HepG2 (cell line): Measurements from ENCODE around the gene SLC16A3. TPM values are rescaled to one million over a fixed set of nuclear protein-coding genes. Genes with fewer than 3 reads are reported as not detected.
A peak's percentile ranks its signal among the peaks of the same experiment; 100 is the strongest.

Experiments used
- ATM ChIP-seq: fragments of 450-650 bp; IDR thresholded peaks from 2 replicates; pipeline ENCODE4 v1.7.1; 2017; ENCODE audit warnings: mild to moderate bottlenecking, borderline replicate concordance
- DNMT3B ChIP-seq: conservative IDR thresholded peaks from 2 replicates; pipeline ENCODE4 v1.6.1; 2016; ENCODE audit warnings: missing biosample characterization, control low read depth
- GPN1 ChIP-seq: sonication (generic); formaldehyde crosslinking; IDR thresholded peaks from 2 replicates; pipeline ENCODE4 v1.5.1; 2020; ENCODE audit warnings: missing genetic modification reagents, borderline replicate concordance
- GTF2F1 ChIP-seq: fragments of 150-350 bp; IDR thresholded peaks from 2 replicates; pipeline ENCODE4 v1.6.1; 2014; ENCODE audit warnings: low read length
- JUND ChIP-seq: sonication (generic); formaldehyde crosslinking; IDR thresholded peaks from 2 replicates; pipeline ENCODE4 v1.8.0; 2022; ENCODE audit warnings: mild to moderate bottlenecking, missing genetic modification reagents
- MATR3 ChIP-seq: sonication (generic); formaldehyde crosslinking; IDR thresholded peaks from 2 replicates; pipeline ENCODE4 v1.4.0; 2020; ENCODE audit warnings: missing genetic modification reagents
- NAIF1 ChIP-seq: sonication (generic); formaldehyde crosslinking; IDR thresholded peaks from 2 replicates; pipeline ENCODE4 v1.5.0; 2020; ENCODE audit warnings: mild to moderate bottlenecking, missing genetic modification reagents, borderline replicate concordance
- PAWR ChIP-seq: sonication (generic); formaldehyde crosslinking; IDR thresholded peaks from 2 replicates; pipeline ENCODE4 v1.4.0; 2020; ENCODE audit warnings: missing genetic modification reagents, mild to moderate bottlenecking, borderline replicate concordance
- PRPF4 ChIP-seq: fragments of 200-400 bp; formaldehyde crosslinking; IDR thresholded peaks from 2 replicates; pipeline ENCODE4 v1.6.1; 2016; ENCODE audit warnings: low read length, low read depth; ENCODE audit not compliant: poor library complexity, severe bottlenecking
- SMAD9 ChIP-seq: sonication (generic); formaldehyde crosslinking; IDR thresholded peaks from 2 replicates; pipeline ENCODE4 v1.5.1; 2020; ENCODE audit warnings: mild to moderate bottlenecking, missing genetic modification reagents
- SMARCE1 ChIP-seq: fragments of 450-650 bp; IDR thresholded peaks from 2 replicates; pipeline ENCODE4 v1.6.1; 2017; ENCODE audit warnings: borderline replicate concordance
- ZNF17 ChIP-seq: sonication (generic); formaldehyde crosslinking; IDR thresholded peaks from 2 replicates; pipeline ENCODE4 v1.5.0; 2020; ENCODE audit warnings: mild to moderate bottlenecking, missing genetic modification reagents
- ZNF230 ChIP-seq: sonication (generic); formaldehyde crosslinking; IDR thresholded peaks from 2 replicates; pipeline ENCODE4 v1.4.0; 2020; ENCODE audit warnings: mild to moderate bottlenecking, missing genetic modification reagents
- ZNF264 ChIP-seq: sonication (generic); formaldehyde crosslinking; IDR thresholded peaks from 2 replicates; pipeline ENCODE4 v1.4.0; 2020; ENCODE audit warnings: missing genetic modification reagents
- ZNF451 ChIP-seq: sonication (generic); formaldehyde crosslinking; IDR thresholded peaks from 2 replicates; pipeline ENCODE4 v1.5.0; 2020; ENCODE audit warnings: mild to moderate bottlenecking, missing genetic modification reagents
- ZNF468 ChIP-seq: sonication (generic); formaldehyde crosslinking; IDR thresholded peaks from 2 replicates; pipeline ENCODE4 v1.8.0; 2022; ENCODE audit warnings: mild to moderate bottlenecking, moderate library complexity, missing genetic modification reagents
- ZNF878 ChIP-seq: sonication (generic); formaldehyde crosslinking; IDR thresholded peaks from 2 replicates; pipeline ENCODE4 v1.8.1; 2023; ENCODE audit warnings: mild to moderate bottlenecking, missing genetic modification reagents, moderate library complexity
- polyA plus RNA-seq, 8 experiments: library from polyadenylated mRNA; depleted of rRNA in 3 of 8; stranded (reverse) in 7 of 8; unstranded in 1 of 8; fragments of >200 nt; fragmentation: Illumina TruSeq in 4 of 8; extraction: Trizol in 4 of 8; gene quantifications; 2 replicates each; pipeline versions ENCODE4 v1.2.1 to v1.2.3, GENCODE V29; 2011 to 2016; ENCODE audit warnings: low read depth in 4 of 8, missing spikeins in 1 of 8, mixed read lengths in 1 of 8; ENCODE audit not compliant: insufficient read depth in 1 of 8
- total RNA-seq, 5 experiments: library from RNA; depleted of rRNA; stranded (reverse); fragments of >200 nt; fragmentation: Illumina TruSeq; extraction: Trizol; gene quantifications; 2 replicates each; pipeline ENCODE4 v1.2.3, GENCODE V29; 2016; ENCODE audit warnings: low read depth in 1 of 5
- TF ChIP-seq, protein P1 (sequence below): sonication (generic); formaldehyde crosslinking; IDR thresholded peaks from 2 replicates; pipeline ENCODE4 v1.4.0; 2020; ENCODE audit warnings: missing genetic modification reagents, borderline replicate concordance
- TF ChIP-seq, protein P2 (sequence below): sonication (generic); formaldehyde crosslinking; IDR thresholded peaks from 2 replicates; pipeline ENCODE4 v1.5.1; 2020; ENCODE audit warnings: mild to moderate bottlenecking, missing genetic modification reagents
- TF ChIP-seq, protein P3 (sequence below): sonication (generic); formaldehyde crosslinking; IDR thresholded peaks from 2 replicates; pipeline ENCODE4 v1.4.0; 2020; ENCODE audit warnings: missing genetic modification reagents

Gene SLC16A3
- total and polyA plus RNA-seq, 2 of the 13 experiments (the other 11 are each of a cell fraction or from before 2014, with no cell fraction given) = 242 to 349 TPM

DNA sequence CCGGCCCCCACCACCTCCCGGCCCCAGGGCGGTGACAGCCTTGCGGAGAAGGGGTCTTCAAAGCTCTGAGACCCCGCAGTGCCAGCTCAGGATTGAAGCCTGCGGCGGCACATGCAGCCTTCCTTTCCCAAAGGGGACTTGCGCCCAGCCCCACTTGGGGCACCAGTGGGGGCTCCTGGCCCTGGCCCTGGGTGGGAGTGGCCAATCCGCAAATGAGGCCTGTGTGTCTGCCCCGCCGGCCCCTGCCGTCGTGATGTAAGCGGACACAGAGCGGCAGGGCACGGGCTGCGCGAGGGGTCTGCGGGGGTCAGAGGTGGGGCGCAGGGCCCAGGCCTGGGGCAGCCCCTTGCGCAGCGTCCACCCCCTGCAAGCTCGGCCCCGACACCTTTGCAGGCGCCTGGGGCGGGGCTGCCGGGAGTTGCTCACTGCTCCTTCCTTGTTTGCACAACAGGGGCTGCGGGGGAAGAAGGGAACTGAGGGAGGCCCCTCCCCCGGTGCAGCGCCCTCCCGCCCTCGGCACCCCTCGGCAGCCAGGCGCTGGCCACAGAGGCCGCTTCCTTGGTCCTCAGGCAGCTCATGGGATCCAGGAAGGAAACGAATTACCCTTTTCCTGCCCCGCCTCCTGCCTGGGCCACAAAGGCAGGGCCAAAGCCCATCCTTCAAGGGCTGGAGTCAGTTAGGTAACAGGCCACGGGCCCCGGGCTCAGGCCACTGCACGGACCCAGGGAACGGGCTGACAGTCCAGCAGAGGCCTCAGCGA, 2.9 kb downstream of the SLC16A3 start (continued):
- TF ChIP-seq, protein P1, sequence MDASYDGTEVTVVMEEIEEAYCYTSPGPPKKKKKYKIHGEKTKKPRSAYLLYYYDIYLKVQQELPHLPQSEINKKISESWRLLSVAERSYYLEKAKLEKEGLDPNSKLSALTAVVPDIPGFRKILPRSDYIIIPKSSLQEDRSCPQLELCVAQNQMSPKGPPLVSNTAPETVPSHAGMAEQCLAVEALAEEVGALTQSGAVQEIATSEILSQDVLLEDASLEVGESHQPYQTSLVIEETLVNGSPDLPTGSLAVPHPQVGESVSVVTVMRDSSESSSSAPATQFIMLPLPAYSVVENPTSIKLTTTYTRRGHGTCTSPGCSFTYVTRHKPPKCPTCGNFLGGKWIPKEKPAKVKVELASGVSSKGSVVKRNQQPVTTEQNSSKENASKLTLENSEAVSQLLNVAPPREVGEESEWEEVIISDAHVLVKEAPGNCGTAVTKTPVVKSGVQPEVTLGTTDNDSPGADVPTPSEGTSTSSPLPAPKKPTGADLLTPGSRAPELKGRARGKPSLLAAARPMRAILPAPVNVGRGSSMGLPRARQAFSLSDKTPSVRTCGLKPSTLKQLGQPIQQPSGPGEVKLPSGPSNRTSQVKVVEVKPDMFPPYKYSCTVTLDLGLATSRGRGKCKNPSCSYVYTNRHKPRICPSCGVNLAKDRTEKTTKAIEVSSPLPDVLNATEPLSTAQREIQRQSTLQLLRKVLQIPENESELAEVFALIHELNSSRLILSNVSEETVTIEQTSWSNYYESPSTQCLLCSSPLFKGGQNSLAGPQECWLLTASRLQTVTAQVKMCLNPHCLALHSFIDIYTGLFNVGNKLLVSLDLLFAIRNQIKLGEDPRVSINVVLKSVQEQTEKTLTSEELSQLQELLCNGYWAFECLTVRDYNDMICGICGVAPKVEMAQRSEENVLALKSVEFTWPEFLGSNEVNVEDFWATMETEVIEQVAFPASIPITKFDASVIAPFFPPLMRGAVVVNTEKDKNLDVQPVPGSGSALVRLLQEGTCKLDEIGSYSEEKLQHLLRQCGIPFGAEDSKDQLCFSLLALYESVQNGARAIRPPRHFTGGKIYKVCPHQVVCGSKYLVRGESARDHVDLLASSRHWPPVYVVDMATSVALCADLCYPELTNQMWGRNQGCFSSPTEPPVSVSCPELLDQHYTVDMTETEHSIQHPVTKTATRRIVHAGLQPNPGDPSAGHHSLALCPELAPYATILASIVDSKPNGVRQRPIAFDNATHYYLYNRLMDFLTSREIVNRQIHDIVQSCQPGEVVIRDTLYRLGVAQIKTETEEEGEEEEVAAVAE (CRISPR knock-in tag) = no peak; the same call in 1 of the 2 replicates
- peak; percentile 77; the same call in 1 of the 2 replicates for TF ChIP-seq ZNF264
- TF ChIP-seq GPN1 (CRISPR knock-in tag) = 0 out of 2 replicates have a peak, but pooled peaks have one; percentile 45
- TF ChIP-seq, protein P2, sequence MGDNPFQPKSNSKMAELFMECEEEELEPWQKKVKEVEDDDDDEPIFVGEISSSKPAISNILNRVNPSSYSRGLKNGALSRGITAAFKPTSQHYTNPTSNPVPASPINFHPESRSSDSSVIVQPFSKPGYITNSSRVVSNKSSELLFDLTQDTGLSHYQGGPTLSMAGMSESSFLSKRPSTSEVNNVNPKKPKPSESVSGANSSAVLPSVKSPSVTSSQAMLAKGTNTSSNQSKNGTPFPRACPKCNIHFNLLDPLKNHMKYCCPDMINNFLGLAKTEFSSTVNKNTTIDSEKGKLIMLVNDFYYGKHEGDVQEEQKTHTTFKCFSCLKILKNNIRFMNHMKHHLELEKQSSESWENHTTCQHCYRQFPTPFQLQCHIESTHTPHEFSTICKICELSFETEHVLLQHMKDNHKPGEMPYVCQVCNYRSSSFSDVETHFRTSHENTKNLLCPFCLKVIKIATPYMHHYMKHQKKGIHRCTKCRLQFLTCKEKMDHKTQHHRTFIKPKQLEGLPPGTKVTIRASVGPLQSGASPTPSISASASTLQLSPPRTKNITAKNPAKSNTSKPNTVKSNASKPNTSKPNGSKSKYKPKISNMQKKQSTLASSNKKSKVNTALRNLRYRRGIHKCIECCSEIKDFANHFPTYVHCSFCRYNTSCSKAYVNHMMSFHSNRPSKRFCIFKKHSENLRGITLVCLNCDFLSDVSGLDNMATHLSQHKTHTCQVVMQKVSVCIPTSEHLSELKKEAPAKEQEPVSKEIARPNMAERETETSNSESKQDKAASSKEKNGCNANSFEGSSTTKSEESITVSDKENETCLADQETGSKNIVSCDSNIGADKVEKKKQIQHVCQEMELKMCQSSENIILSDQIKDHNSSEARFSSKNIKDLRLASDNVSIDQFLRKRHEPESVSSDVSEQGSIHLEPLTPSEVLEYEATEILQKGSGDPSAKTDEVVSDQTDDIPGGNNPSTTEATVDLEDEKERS (CRISPR knock-in tag) = no peak
- TF ChIP-seq JUND = peak; percentile 84; the same call in 1 of the 2 replicates
- TF ChIP-seq SMARCE1 = no peak
- TF ChIP-seq ZNF230 (CRISPR knock-in tag) = peak; percentile 33; the same call in 1 of the 2 replicates
- TF ChIP-seq ZNF878 (CRISPR knock-in tag) = no peak
- TF ChIP-seq ATM = no peak
- TF ChIP-seq ZNF17 (CRISPR knock-in tag) = peak; percentile 67; the same call in 1 of the 2 replicates
- TF ChIP-seq, protein P3, sequence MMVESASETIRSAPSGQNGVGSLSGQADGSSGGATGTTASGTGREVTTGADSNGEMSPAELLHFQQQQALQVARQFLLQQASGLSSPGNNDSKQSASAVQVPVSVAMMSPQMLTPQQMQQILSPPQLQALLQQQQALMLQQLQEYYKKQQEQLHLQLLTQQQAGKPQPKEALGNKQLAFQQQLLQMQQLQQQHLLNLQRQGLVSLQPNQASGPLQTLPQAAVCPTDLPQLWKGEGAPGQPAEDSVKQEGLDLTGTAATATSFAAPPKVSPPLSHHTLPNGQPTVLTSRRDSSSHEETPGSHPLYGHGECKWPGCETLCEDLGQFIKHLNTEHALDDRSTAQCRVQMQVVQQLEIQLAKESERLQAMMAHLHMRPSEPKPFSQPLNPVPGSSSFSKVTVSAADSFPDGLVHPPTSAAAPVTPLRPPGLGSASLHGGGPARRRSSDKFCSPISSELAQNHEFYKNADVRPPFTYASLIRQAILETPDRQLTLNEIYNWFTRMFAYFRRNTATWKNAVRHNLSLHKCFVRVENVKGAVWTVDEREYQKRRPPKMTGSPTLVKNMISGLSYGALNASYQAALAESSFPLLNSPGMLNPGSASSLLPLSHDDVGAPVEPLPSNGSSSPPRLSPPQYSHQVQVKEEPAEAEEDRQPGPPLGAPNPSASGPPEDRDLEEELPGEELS (CRISPR knock-in tag) = peak; percentile 93
- no peak for TF ChIP-seq PRPF4
- peak; percentile 87; the same call in 1 of the 2 replicates for TF ChIP-seq ZNF451 (CRISPR knock-in tag)
- no peak for TF ChIP-seq PAWR (CRISPR knock-in tag)
- TF ChIP-seq GTF2F1 = no peak
- TF ChIP-seq MATR3 (CRISPR knock-in tag) = no peak
- TF ChIP-seq DNMT3B (CRISPR knock-in tag) = no peak; the same call in 1 of the 2 replicates
- TF ChIP-seq SMAD9 (CRISPR knock-in tag) = peak; percentile 80; the same call in 1 of the 2 replicates
- TF ChIP-seq ZNF468 = peak; percentile 81; the same call in 1 of the 2 replicates
- no peak; the same call in 1 of the 2 replicates for TF ChIP-seq NAIF1 (CRISPR knock-in tag)
